K562 (cell line): ENCODE data around the gene DUSP5. TPM values are rescaled to one million over a fixed set of nuclear protein-coding genes. Genes with fewer than 3 reads are reported as not detected.

Experiments used
- ATAC-seq: fragments of 200-7000 bp; cut with Tn5 transposase; 3 replicates; pipeline ENCODE4 v1.9.1; 2020; ENCODE audit warnings: moderate library complexity
- BruUV-seq: library from RNA; stranded (reverse); fragments of 400-500 nt; replicated peaks from 2 replicates; lab custom pipeline; 2021; lab: Mats Ljungman, UMichigan
- CTCF ChIA-PET: fragments of 300-600 bp; formaldehyde crosslinking; extraction: SDS; loops from one replicate; lab custom pipeline; 2021; ENCODE audit warnings: low intra/inter-chr PET ratio; lab: Yijun Ruan, JAX
- POLR2A ChIA-PET: fragments of 300-600, 350-650 bp; sonication (Branson Sonifier 250); formaldehyde crosslinking; extraction: SDS; loops from one replicate; lab custom pipeline; 2021; ENCODE audit warnings: antibody characterized with exemption, inconsistent platforms; lab: Yijun Ruan, JAX
- DNase-seq, 4 experiments: peaks; one replicate each; pipeline versions ENCODE4 v3.0.0 to v3.0.0-alpha.2; 2011 to 2018; ENCODE audit warnings: low spot score in 3 of 4, mixed read lengths in 3 of 4; ENCODE audit errors: extremely low read depth in 1 of 4
- FAIRE-seq: peaks from 2 replicates; lab custom pipeline; 2011; peaks lifted over from hg19 to GRCh38; lab: Jason Lieb, UNC
- H2AFZ ChIP-seq: 2 replicates; pipeline ENCODE4 v1.6.0; 2011; ENCODE audit warnings: low read depth, low read length, control low read depth, inconsistent platforms
- H3K27ac ChIP-seq: fragments of 200-600 bp; 3 replicates; pipeline ENCODE4 v1.8.0; 2011; ENCODE audit warnings: low read depth, mild to moderate bottlenecking, control low read depth, inconsistent platforms, low read length, moderate library complexity, mixed read lengths; ENCODE audit errors: extremely low read depth
- H3K27me3 ChIP-seq, 2 experiments: fragments of 300-600 bp in 1 of 2; 2 replicates in 1 of 2; 3 replicates in 1 of 2; pipeline versions ENCODE4 v1.6.0 to v1.8.0; 2011; ENCODE audit warnings: inconsistent platforms in 2 of 2, low read length in 2 of 2, mild to moderate bottlenecking in 1 of 2, mixed read lengths in 1 of 2, moderate library complexity in 1 of 2; ENCODE audit not compliant: control insufficient read depth in 2 of 2, insufficient read depth in 2 of 2
- H3K36me3 ChIP-seq: fragments of 300-600 bp; 3 replicates; pipeline ENCODE4 v1.8.0; 2011; ENCODE audit warnings: mild to moderate bottlenecking, low read length, inconsistent platforms; ENCODE audit not compliant: control insufficient read depth, insufficient read depth
- H3K4me1 ChIP-seq, 2 experiments: fragments of 200-600 bp in 1 of 2; replicated peaks in 1 of 2; 2 replicates in 1 of 2; 3 replicates in 1 of 2; pipeline versions ENCODE4 v1.5.1 to v1.8.0; 2011; ENCODE audit warnings: inconsistent platforms in 2 of 2, low read length in 2 of 2, mild to moderate bottlenecking in 1 of 2, mixed read lengths in 1 of 2, moderate library complexity in 1 of 2; ENCODE audit not compliant: control insufficient read depth in 2 of 2, insufficient read depth in 2 of 2
- H3K4me2 ChIP-seq: 2 replicates; pipeline ENCODE4 v1.6.1; 2011; ENCODE audit warnings: low read length, control low read depth, inconsistent platforms, mixed read lengths; ENCODE audit not compliant: insufficient read depth
- H3K4me3 ChIP-seq: fragments of 200-600 bp; sonication (generic), shearing (Covaris generic); 2 replicates; pipeline ENCODE4 v1.5.1; 2016; ENCODE audit warnings: control low read depth, inconsistent platforms
- H3K79me2 ChIP-seq: fragments of 200-600 bp; 3 replicates; pipeline ENCODE4 v1.8.0; 2011; ENCODE audit warnings: low read length, inconsistent platforms; ENCODE audit not compliant: control insufficient read depth, insufficient read depth
- H3K9ac ChIP-seq, 2 experiments: 2 replicates each; pipeline versions ENCODE4 v1.6.0 to v1.6.1; 2011; ENCODE audit warnings: low read depth in 2 of 2, low read length in 2 of 2, control low read depth in 1 of 2, inconsistent platforms in 1 of 2, mild to moderate bottlenecking in 1 of 2, mixed read lengths in 1 of 2; ENCODE audit not compliant: insufficient read depth in 1 of 2
- H3K9me1 ChIP-seq: one replicate; pipeline ENCODE4 v1.6.0; 2011; ENCODE audit warnings: inconsistent platforms, mild to moderate bottlenecking, low read length, moderate library complexity; ENCODE audit not compliant: control insufficient read depth, insufficient read depth
- H3K9me3 ChIP-seq: replicated peaks from 2 replicates; pipeline ENCODE4 v1.5.1; 2011; ENCODE audit warnings: low read depth, low read length, inconsistent platforms; ENCODE audit not compliant: control insufficient read depth, insufficient read depth
- H4K20me1 ChIP-seq: replicated peaks from 2 replicates; pipeline ENCODE4 v1.6.1; 2011; ENCODE audit warnings: low read length, inconsistent platforms, mixed read lengths; ENCODE audit not compliant: control insufficient read depth, insufficient read depth
- HLTF ChIP-seq: fragments of 450-650 bp; IDR thresholded peaks from 2 replicates; pipeline ENCODE4 v1.6.1; 2016
- IRF1 ChIP-seq: sonication (generic); formaldehyde crosslinking; IDR thresholded peaks from 2 replicates; pipeline ENCODE4 v1.8.0; 2022; ENCODE audit warnings: missing genetic modification reagents, mild to moderate bottlenecking, borderline replicate concordance
- LCOR ChIP-seq: sonication (generic); formaldehyde crosslinking; IDR thresholded peaks from 2 replicates; pipeline ENCODE4 v1.8.0; 2022; ENCODE audit warnings: mild to moderate bottlenecking, missing genetic modification reagents
- RBM25 ChIP-seq: fragments of 200-400 bp; formaldehyde crosslinking; IDR thresholded peaks from 2 replicates; pipeline ENCODE4 v1.6.1; 2018; ENCODE audit warnings: low read length, low read depth, moderate library complexity; ENCODE audit not compliant: severe bottlenecking
- TSHZ1 ChIP-seq: fragments of 250-450 bp; sonication (Bioruptor Pico); IDR thresholded peaks from 2 replicates; pipeline ENCODE4 v1.4.0; 2020; ENCODE audit warnings: mild to moderate bottlenecking, moderate library complexity
- WGBS: fragments of 100-300 bp; shearing (Covaris generic); methylation state at CpG from one replicate; pipeline ENCODE4 v1.1.6; 2016; ENCODE audit warnings: low coverage, mixed read lengths; ENCODE audit not compliant: insufficient coverage; ENCODE audit errors: missing lambda C conversion rate; 5-methylcytosine and 5-hydroxymethylcytosine counted together
- in situ Hi-C: fragments of 300-500 bp; cut with MboI; formaldehyde crosslinking; loops from 4 replicates; pipeline ENCODE4 v1.15.0; 2018; ENCODE audit warnings: inconsistent platforms, mixed read lengths
- intact Hi-C: fragments of 100-400 bp; cut with micrococcal nuclease; formaldehyde crosslinking; loops from 2 replicates; pipeline ENCODE4 v1.14.2; 2022
- polyA plus RNA-seq, 8 experiments: library from polyadenylated mRNA; depleted of rRNA in 4 of 8; stranded (reverse) in 5 of 8; unstranded in 3 of 8; fragments of >200 nt; fragmentation: Nextera tagmentation in 2 of 8; fragmentation: Illumina TruSeq in 1 of 8; extraction: Ambion mirVana in 2 of 8; extraction: Trizol in 1 of 8; gene quantifications; 2 replicates each; pipeline versions ENCODE4 v1.2.1 to v1.2.3, GENCODE V29; 2011 to 2014; ENCODE audit warnings: inconsistent platforms in 1 of 8, missing spikeins in 1 of 8
- total RNA-seq, 7 experiments: library from RNA; depleted of rRNA in 6 of 7; stranded (reverse); fragments of >200 nt in 6 of 7; fragmentation: Illumina TruSeq in 2 of 7; extraction: Trizol in 2 of 7; gene quantifications; 2 replicates each; pipeline versions ENCODE4 v1.2.1 to v1.2.3, GENCODE V29; 2011 to 2021; ENCODE audit warnings: low replicate concordance in 1 of 7

Gene DUSP5
- total and polyA plus RNA-seq, 9 of the 15 experiments (the other 6 are each of a cell fraction or from before 2014, with no cell fraction given): 0.49 to 3.4 (median 2.0) TPM

- peaks cover 3 to 13% of the 10 kb centered on the region in 2 experiments; a peak in 4 of 5 replicates for H3K4me1 ChIP-seq
- H3K79me2 ChIP-seq: no peaks in the 10 kb centered on the region
- intact Hi-C loops (no loop called here), in situ Hi-C loops (no loop called here)
- no peaks in the 10 kb centered on the region for H4K20me1 ChIP-seq
- CTCF ChIA-PET: no interaction called here
- no peaks in the 10 kb centered on the region for H3K27me3 ChIP-seq
- no peaks in the 10 kb centered on the region for H3K9me1 ChIP-seq
- no peak overlapping the region for H3K27ac ChIP-seq
- H3K9me3 ChIP-seq: no peaks in the 10 kb centered on the region
- no peak overlapping the region for H2AFZ ChIP-seq
- FAIRE-seq (no peak), DNase-seq (no peak)
- WGBS: 46% methylated on average over 3 of the region's 3 CpGs
- no peak overlapping the region for H3K9ac ChIP-seq
- BruUV-seq: no TSS peak
- TF ChIP-seq HLTF (no peak), RBM25 (peak; percentile 72)
- TF ChIP-seq, all 486 proteins: peak for 1
- no peak for ATAC-seq
- POLR2A ChIA-PET: no interaction called here
- no peak overlapping the region for H3K4me2 ChIP-seq
- no peak overlapping the region for H3K4me3 ChIP-seq
- H3K36me3 ChIP-seq: peaks cover 9% of the 10 kb centered on the region; the same call in 1 of the 3 replicates
Measured at GRCh38 chr10:110514848-110515247, 17.1 kb downstream of the DUSP5 start.

GRCh38 chr10:110516815-110517492, 19.2 kb downstream of the DUSP5 start:
- Histone ChIP-seq H3K27ac (no peak overlapping the region), H4K20me1 (no peaks in the 10 kb centered on the region), H3K9me3 (no peaks in the 10 kb centered on the region), H3K9me1 (no peaks in the 10 kb centered on the region), H3K27me3 (no peaks in the 10 kb centered on the region), H3K36me3 (no peaks in the 10 kb centered on the region), H2AFZ (no peak overlapping the region), H3K4me2 (no peak overlapping the region), H3K4me1 (peaks cover 3 to 13% of the 10 kb centered on the region in 2 experiments; a peak in 4 of 5 replicates), H3K79me2 (no peaks in the 10 kb centered on the region), H3K4me3 (no peak overlapping the region), H3K9ac (no peak overlapping the region)
- ChIA-PET POLR2A (no interaction called here), CTCF (no interaction called here)
- WGBS: 50% methylated on average over 3 of the region's 3 CpGs
- in situ Hi-C loops: no loop called here
- peak; percentile 35 for FAIRE-seq
- BruUV-seq: no TSS peak
- no peak for ATAC-seq
- intact Hi-C loops: no loop called here
- DNase-seq: no peak
- TF ChIP-seq TSHZ1 (CRISPR knock-in tag): no peak
- no peak for TF ChIP-seq LCOR (CRISPR knock-in tag)
- no peak for TF ChIP-seq IRF1 (CRISPR knock-in tag)
